ENCODE results near the gene SH3BP4. TPM values are rescaled to one million over a fixed set of nuclear protein-coding genes. Genes with fewer than 3 reads are reported as not detected.

Gene SH3BP4
- total RNA-seq, 1 donor from 2014 or later: 45.7 TPM

- Mint-ChIP-seq H3K36me3 (ENCODE audit: insufficient read depth) (peaks cover 18% of the 10 kb centered on the region), H3K27ac (peak overlapping the region; percentile 59), H3K27me3 (no peaks in the 10 kb centered on the region), H3K4me1 (ENCODE audit: low read depth) (peaks cover 33% of the 10 kb centered on the region), H3K9me3 (ENCODE audit: low read depth) (no peaks in the 10 kb centered on the region), H3K4me3 (ENCODE audit: low read depth) (no peak overlapping the region)
- no peak for TF ChIP-seq CTCF (IDR thresholded peaks at IDR 0.05; ENCODE audit: unreplicated experiment)
- no peak for DNase-seq (ENCODE audit: low spot score, unreplicated experiment)
Observed at GRCh38 chr2:234992196-234992595, 40.4 kb downstream of the SH3BP4 start.

DNA sequence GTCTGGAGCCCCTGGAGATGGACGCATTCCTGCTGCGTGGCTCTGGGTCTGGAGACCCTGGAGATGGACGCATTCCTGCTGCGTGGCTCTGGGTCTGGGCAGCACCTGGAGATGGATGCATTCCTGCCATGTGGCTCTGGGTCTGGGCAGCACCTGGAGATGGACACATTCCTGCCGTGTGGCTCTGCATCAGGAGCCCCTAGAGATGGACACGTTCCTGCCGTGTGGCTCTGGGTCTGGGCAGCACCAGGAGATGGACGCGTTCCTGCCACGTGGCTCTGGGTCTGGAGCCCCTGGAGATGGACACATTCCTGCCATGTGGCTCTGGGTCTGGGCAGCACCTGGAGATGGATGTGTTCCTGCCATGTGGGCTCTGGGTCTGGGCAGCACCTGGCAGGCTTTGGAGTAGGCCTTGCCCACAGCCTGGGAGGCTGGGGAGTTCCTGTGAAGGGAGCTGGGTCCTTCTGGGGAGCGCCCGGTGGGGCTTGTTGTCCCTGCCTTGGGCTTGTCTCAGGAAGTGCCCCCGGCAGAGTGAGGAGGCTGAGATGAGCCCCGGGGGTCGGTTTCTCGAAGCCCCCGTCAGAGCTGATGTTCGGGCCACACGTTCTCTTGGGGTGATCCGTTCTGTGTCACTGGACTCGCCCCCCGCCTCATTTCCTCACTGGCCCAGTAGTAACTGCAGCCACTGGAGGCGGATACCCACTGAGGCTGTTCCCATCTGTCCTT is 41.0 kb downstream of the SH3BP4 start:
- TF ChIP-seq CTCF (IDR thresholded peaks at IDR 0.05; ENCODE audit: unreplicated experiment): no peak
- no peaks in the 10 kb centered on the region for H3K27me3 Mint-ChIP-seq
- no peak overlapping the region for H3K4me3 Mint-ChIP-seq (ENCODE audit: low read depth)
- H3K36me3 Mint-ChIP-seq (ENCODE audit: insufficient read depth): peaks cover 12% of the 10 kb centered on the region
- no peak overlapping the region for H3K27ac Mint-ChIP-seq
- peaks cover 37% of the 10 kb centered on the region for H3K4me1 Mint-ChIP-seq (ENCODE audit: low read depth)
- no peaks in the 10 kb centered on the region for H3K9me3 Mint-ChIP-seq (ENCODE audit: low read depth)
- DNase-seq (ENCODE audit: low spot score, unreplicated experiment): no peak

DNA sequence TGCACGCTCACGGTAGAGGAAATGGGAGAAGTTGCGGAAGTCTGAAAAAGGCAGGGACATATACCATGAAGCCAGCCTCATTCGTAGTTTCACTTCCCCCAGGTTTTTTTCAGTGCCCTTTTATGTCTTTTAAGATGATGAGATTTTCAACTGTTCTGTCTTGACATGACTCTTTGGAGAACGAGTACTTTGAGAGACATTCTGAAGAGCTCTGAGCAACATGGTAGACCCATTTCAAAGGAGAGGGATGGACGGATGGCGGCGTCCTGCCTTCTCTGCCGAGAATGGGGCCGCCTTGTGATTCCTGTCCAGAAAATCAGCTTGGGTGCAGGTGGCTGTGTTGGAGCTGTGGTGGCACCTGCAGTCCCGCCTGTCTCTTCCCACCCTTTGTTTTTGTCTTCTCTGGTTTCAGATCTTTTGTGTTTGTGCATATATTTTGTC is 41.7 kb downstream of the SH3BP4 start:
- Mint-ChIP-seq H3K36me3 (ENCODE audit: insufficient read depth) (peaks cover 16% of the 10 kb centered on the region), H3K4me3 (ENCODE audit: low read depth) (no peak overlapping the region), H3K9me3 (ENCODE audit: low read depth) (no peaks in the 10 kb centered on the region), H3K4me1 (ENCODE audit: low read depth) (peaks cover 43% of the 10 kb centered on the region), H3K27me3 (no peaks in the 10 kb centered on the region), H3K27ac (peak overlapping the region; percentile 77)
- no peak for TF ChIP-seq CTCF (IDR thresholded peaks at IDR 0.05; ENCODE audit: unreplicated experiment)
- DNase-seq (ENCODE audit: low spot score, unreplicated experiment): no peak

DNA sequence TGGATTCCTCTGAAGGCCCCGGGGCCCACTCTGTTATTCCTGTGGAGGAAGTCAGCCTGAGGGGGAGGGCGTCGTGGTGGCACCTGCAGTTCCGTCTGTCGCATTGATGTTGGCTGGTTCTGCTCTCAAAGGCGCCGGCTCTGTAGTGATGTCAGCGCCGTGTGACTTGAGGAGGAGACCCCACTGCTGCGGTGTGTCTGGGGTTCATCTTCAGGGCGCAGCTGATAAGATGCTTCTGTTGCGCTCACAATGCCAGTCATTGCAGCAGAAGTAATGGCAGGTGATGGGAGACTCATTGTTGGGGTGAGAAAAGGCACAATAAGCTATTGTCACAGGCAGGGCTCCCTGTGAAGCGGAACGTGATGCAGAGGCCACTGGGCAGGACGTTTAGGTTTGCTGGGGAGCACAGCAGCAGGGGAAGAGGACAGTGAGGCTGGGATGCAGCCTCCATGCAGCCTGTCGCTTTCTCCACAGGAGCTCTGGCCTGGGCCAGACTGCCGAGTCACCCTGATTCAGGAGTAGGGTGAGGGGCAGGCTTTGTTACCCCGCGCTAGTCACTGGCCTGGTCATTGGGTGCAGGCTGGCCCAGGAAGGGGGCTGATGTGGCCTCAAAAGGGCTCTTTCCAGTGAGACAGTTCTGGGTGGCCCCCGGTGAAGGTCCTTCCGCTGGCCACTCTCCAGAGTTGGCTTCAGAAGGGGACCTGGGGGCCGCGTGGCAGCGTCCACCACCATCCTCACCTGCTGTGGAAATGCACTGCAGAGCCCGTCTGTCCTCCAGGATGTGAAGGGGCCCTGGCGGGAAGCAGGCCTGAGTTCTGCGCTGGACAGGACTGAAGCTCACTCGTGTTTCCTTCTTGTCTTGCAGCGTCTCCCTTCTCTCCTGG is 42.9 kb downstream of the SH3BP4 start:
- Mint-ChIP-seq H3K27me3 (no peaks in the 10 kb centered on the region), H3K4me3 (ENCODE audit: low read depth) (no peak overlapping the region), H3K27ac (peak overlapping the region; percentile 89), H3K9me3 (ENCODE audit: low read depth) (no peaks in the 10 kb centered on the region), H3K4me1 (ENCODE audit: low read depth) (peaks cover 54% of the 10 kb centered on the region), H3K36me3 (ENCODE audit: insufficient read depth) (peaks cover 19% of the 10 kb centered on the region)
- DNase-seq (ENCODE audit: low spot score, unreplicated experiment): no peak
- no peak for TF ChIP-seq CTCF (IDR thresholded peaks at IDR 0.05; ENCODE audit: unreplicated experiment)

DNA sequence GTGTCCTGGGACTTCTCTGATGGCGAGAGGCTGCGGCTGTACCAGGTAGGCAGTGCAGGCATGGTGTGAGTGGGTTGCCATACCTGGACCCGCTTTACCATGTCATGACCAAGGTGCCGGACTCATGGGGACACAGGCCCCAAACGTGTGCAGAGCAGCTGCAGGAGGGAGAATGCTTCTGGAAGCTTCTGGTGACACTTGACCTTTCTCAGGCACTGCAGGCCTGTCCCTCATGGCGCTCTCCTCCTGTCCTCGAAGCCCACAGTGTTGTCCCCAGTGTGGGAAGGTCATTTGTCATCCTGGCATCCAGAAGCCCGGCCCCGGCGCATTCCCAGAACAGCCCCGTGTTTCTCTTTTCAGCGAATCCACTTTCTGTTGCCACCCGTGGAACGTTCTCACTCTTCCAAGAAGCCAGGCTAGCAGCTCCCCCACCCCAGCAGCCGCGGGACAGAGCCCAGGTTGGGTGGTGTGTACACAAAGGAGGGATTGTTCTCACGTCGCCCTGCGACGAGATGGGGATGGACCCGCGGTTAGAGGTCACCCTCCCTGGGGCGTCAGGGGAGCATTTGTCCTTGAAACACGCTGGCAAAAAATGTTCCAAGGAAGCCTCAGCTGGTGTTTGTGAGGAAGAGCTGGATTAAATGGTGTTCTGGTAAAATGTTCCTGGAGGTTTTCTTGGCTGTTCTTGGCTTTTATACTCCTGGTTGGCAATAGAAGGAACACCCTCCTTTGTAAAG is 43.7 kb downstream of the SH3BP4 start:
- Mint-ChIP-seq H3K9me3 (ENCODE audit: low read depth) (no peaks in the 10 kb centered on the region), H3K4me1 (ENCODE audit: low read depth) (peaks cover 62% of the 10 kb centered on the region), H3K36me3 (ENCODE audit: insufficient read depth) (peaks cover 19% of the 10 kb centered on the region), H3K27me3 (no peaks in the 10 kb centered on the region), H3K4me3 (ENCODE audit: low read depth) (no peak overlapping the region), H3K27ac (peak overlapping the region; percentile 96)
- no peak for DNase-seq (ENCODE audit: low spot score, unreplicated experiment)
- no peak for TF ChIP-seq CTCF (IDR thresholded peaks at IDR 0.05; ENCODE audit: unreplicated experiment)

Measured in progenitor cell of endocrine pancreas (in vitro differentiated cells).